C4-2B (cell line): ENCODE results near the gene OPCML.

Experiments used
- H3K27ac ChIP-seq: fragments of 450-650 bp; 2 replicates; pipeline ENCODE4 v1.5.1; 2017
- CTCF ChIP-seq: fragments of 450-650 bp; conservative IDR thresholded peaks from 2 replicates; pipeline ENCODE4 v1.5.1; 2017; ENCODE audit warnings: mild to moderate bottlenecking
- ZFX ChIP-seq: fragments of 450-650 bp; IDR thresholded peaks from 2 replicates; pipeline ENCODE4 v1.6.1; 2017

OPCML gene

GRCh38 chr11:132540581-132540980 is 991.7 kb downstream of the OPCML start:
- TF ChIP-seq CTCF (no peak), ZFX (no peak)
- no peak overlapping the region for H3K27ac ChIP-seq

GRCh38 chr11:132539590-132540368 is 992.5 kb downstream of the OPCML start:
- no peak for TF ChIP-seq ZFX
- TF ChIP-seq CTCF = no peak
- H3K27ac ChIP-seq = no peak overlapping the region

- H3K27ac ChIP-seq = no peak overlapping the region
- TF ChIP-seq ZFX (no peak), CTCF (no peak)
Measured at GRCh38 chr11:132538642-132539041, 993.7 kb downstream of the OPCML start.

GRCh38 chr11:132535830-132536229 is 996.5 kb downstream of the OPCML start:
- no peak for TF ChIP-seq CTCF
- no peak for TF ChIP-seq ZFX
- H3K27ac ChIP-seq = no peak overlapping the region

- TF ChIP-seq CTCF (no peak), ZFX (no peak)
- H3K27ac ChIP-seq = no peak overlapping the region
Measured at GRCh38 chr11:132531921-132532320, 1000.4 kb downstream of the OPCML start.

GRCh38 chr11:132528181-132528580 is 1004.1 kb downstream of the OPCML start:
- no peak overlapping the region for H3K27ac ChIP-seq
- no peak for TF ChIP-seq ZFX
- TF ChIP-seq CTCF = no peak

- TF ChIP-seq CTCF (no peak; the same call in 1 of the 2 replicates), ZFX (no peak)
- H3K27ac ChIP-seq = no peak overlapping the region
Measured at GRCh38 chr11:132523929-132524328, 1008.4 kb downstream of the OPCML start.
